ENCODE results near the gene GPR4.

Gene GPR4

DNA sequence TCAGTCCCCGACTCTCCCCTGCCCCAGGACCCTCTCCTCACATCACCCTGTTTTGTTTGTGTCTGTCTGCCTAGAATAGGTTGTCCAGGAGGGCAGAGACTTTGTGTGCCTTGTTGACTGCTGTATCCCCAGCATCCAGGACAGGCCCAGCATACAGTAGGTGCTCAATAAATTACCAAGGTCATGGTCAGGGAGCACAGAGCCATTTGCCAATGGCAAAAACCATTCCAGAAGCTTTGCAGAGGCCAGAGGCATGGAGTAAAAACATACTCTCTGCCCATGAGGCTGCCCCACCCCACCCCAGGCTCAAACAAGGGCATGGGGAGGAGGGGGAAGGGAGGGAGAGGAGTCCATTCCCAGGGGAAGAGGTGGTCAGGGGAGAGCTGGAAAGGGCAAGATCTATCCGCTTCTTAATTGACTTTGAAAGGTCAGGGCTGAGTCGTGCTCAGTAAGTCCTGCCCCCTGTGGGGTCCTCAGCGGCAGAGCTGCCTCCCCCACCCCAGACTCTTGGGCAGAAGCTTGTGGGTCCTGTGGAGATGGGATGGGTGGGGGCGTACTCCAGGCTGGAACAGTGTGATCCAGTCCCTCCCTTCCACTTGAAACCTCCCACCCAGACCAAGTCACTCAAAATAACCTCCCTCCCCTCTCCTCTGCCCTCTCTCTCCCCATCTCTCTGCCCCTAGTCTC lies 4.4 kb downstream of the GPR4 start:
- no peak for DNase-seq (ENCODE audit: low read depth)
- TF ChIP-seq, protein P1, sequence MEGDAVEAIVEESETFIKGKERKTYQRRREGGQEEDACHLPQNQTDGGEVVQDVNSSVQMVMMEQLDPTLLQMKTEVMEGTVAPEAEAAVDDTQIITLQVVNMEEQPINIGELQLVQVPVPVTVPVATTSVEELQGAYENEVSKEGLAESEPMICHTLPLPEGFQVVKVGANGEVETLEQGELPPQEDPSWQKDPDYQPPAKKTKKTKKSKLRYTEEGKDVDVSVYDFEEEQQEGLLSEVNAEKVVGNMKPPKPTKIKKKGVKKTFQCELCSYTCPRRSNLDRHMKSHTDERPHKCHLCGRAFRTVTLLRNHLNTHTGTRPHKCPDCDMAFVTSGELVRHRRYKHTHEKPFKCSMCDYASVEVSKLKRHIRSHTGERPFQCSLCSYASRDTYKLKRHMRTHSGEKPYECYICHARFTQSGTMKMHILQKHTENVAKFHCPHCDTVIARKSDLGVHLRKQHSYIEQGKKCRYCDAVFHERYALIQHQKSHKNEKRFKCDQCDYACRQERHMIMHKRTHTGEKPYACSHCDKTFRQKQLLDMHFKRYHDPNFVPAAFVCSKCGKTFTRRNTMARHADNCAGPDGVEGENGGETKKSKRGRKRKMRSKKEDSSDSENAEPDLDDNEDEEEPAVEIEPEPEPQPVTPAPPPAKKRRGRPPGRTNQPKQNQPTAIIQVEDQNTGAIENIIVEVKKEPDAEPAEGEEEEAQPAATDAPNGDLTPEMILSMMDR (conservative IDR thresholded peaks at IDR 0.05; ENCODE audit: low read depth, low read length), result no peak
- H3K4me3 ChIP-seq (ENCODE audit: low read length), result no peak overlapping the region

DNA sequence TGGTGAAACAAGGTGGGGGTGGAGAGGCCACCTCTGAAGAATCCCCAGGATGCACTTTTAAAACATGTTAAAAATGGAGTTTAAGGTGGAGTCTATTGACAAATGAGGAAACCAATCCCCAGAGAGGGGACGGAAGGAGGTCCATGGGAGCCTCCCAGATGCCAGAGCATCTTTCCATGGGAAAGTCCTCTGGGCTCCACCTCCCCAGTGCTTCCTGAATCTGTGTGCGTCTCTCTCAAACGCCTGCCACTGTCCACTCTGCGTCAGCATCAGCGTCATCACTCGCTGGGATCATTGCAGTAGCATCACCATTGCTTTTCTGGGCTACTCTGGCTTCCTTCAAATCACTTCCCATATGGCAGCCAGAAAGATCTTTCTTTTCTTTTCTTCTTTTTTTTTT lies 6.2 kb downstream of the GPR4 start:
- H3K4me3 ChIP-seq (ENCODE audit: low read length), result no peak overlapping the region
- TF ChIP-seq, protein P1 (conservative IDR thresholded peaks at IDR 0.05; ENCODE audit: low read depth, low read length), result no peak
- DNase-seq (ENCODE audit: low read depth), result no peak

DNA sequence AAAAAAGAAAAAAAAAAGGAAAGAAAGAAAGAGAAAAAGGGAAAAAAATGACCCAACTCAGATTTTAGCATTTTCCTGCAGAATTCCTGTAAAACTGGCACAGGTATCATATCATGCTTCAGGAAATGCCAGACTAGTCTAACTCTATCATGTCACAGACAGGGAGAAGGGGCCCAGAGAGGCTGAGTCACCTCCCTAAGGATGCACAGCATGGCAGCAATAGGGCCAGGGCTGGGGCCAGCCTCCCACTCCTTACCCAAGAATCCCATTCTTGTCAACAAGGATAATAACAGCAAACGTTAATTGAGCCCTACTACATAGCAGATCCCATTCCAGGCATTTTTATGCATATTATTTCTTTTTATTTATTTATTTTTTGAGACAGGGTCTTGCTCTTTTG lies 8.5 kb downstream of the GPR4 start:
- H3K4me3 ChIP-seq (ENCODE audit: low read length), result no peak overlapping the region
- DNase-seq (ENCODE audit: low read depth), result no peak
- TF ChIP-seq, protein P1 (conservative IDR thresholded peaks at IDR 0.05; ENCODE audit: low read depth, low read length), result no peak

DNA sequence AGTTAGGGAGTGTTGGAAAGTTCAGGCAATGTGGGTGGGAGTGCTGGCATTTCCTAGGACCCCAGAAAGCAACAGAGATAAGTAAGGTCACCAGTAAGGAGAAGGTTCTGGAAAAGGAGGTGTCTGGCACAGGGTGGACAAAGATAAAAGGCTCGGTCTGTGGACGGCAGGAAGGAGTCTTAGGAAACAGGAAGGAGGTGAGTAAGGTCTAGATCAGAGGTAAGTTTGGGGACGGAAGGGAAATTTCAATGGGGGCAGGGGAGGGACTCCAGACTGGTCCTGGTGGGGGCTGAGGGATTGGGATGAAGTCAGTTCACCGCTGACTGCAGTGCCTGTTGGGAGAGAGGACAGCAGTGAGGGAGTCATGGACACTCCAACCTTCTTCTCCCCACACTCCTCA lies 9.6 kb downstream of the GPR4 start:
- no peak overlapping the region for H3K4me3 ChIP-seq (ENCODE audit: low read length)
- TF ChIP-seq, protein P1 (conservative IDR thresholded peaks at IDR 0.05; ENCODE audit: low read depth, low read length), result no peak
- DNase-seq (ENCODE audit: low read depth), result no peak

DNA sequence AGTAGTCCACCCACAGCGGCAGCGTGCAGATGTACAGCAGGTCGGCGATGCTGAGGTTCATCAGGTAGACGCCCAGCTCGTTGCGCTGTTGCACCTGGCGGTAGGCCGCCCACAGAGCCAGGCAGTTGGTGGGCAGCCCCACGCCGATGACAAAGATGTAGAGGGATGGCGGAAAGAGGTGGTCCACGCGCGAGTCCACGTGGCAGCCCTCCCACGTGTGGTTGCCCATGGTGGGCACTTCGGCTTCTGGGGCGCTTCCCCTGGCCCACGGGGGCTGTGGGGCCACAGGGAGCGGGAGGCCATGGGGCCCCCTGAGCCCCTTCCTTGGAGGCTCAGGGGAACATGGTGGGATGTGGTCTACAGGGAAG lies 10.4 kb downstream of the GPR4 start:
- H3K4me3 ChIP-seq (ENCODE audit: low read length), result no peak overlapping the region
- TF ChIP-seq, protein P1 (conservative IDR thresholded peaks at IDR 0.05; ENCODE audit: low read depth, low read length), result no peak
- no peak for DNase-seq (ENCODE audit: low read depth)

DNA sequence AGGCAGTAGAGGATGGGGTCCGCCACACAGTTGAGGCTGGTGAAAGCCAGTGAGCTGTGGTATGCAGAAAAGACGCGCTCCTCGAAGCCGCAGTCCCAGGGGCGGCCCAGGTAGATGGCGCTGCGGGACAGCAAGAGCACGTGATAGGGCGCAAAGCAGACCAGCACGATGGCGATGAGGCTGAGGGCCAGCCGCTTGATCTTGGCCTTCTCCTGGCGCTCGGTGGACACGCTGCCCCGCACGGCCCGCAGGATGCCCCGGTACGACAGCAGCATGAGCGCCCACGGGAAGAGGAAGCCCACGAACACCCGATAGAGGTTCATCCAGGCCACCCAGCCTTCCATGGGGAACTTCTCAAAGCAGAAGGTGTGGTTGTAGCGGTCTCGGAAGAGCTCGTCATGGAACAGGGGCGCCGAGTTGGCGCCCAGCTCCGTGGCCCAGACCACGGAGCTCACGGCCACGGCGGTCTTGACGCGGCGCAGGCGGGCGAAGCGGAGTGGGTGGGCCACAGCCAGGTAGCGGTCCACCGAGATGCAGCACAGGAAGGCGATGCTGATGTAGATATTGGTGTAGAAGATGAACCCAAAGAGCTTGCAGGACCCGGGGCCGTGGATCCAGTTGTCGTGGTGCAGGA lies 10.9 kb downstream of the GPR4 start:
- TF ChIP-seq, protein P1 (conservative IDR thresholded peaks at IDR 0.05; ENCODE audit: low read depth, low read length), result peak; percentile 47
- no peak for DNase-seq (ENCODE audit: low read depth)
- H3K4me3 ChIP-seq (ENCODE audit: low read length), result no peak overlapping the region

All from retinal pigment epithelial cell (primary cell).